WERI-Rb-1 (cell line): ENCODE data around the gene MYO16.

ENCODE experiments used
- DNase-seq: peaks from one replicate; pipeline ENCODE4 v3.0.0-alpha.2; 2020
- H3K27ac ChIP-seq: fragments of 250-450 bp; sonication (Bioruptor Pico); 2 replicates; pipeline ENCODE4 v1.5.1; 2020; ENCODE audit warnings: mild to moderate bottlenecking, moderate library complexity
- H3K27me3 ChIP-seq: fragments of 250-450 bp; sonication (Bioruptor Pico); 2 replicates; pipeline ENCODE4 v1.5.1; 2021; ENCODE audit warnings: mild to moderate bottlenecking, low read depth, moderate library complexity; ENCODE audit not compliant: insufficient read depth, severe bottlenecking
- H3K36me3 ChIP-seq: fragments of 250-450 bp; sonication (Bioruptor Pico); 2 replicates; pipeline ENCODE4 v1.5.1; 2020; ENCODE audit warnings: mild to moderate bottlenecking, moderate library complexity
- H3K4me3 ChIP-seq: 2 replicates; pipeline ENCODE4 v1.5.1; 2011; ENCODE audit warnings: low read depth, mild to moderate bottlenecking, control low read depth, low read length
- H3K9me3 ChIP-seq: fragments of 250-450 bp; sonication (Bioruptor Pico); 2 replicates; pipeline ENCODE4 v1.5.1; 2021; ENCODE audit warnings: mild to moderate bottlenecking, moderate library complexity; ENCODE audit not compliant: severe bottlenecking
- TF ChIP-seq, protein P1 (sequence below): IDR thresholded peaks from 2 replicates; pipeline ENCODE4 v1.5.1; 2011; ENCODE audit warnings: low read depth, mild to moderate bottlenecking, control low read depth, inconsistent platforms, low read length

The MYO16 gene

GRCh38 chr13:109182777-109183465, 553.5 kb downstream of the MYO16 start:
- no peaks in the 10 kb centered on the region for H3K9me3 ChIP-seq
- H3K4me3 ChIP-seq: no peak overlapping the region
- H3K27ac ChIP-seq: no peak overlapping the region
- no peak for DNase-seq
- H3K27me3 ChIP-seq: no peaks in the 10 kb centered on the region
- TF ChIP-seq, protein P1, sequence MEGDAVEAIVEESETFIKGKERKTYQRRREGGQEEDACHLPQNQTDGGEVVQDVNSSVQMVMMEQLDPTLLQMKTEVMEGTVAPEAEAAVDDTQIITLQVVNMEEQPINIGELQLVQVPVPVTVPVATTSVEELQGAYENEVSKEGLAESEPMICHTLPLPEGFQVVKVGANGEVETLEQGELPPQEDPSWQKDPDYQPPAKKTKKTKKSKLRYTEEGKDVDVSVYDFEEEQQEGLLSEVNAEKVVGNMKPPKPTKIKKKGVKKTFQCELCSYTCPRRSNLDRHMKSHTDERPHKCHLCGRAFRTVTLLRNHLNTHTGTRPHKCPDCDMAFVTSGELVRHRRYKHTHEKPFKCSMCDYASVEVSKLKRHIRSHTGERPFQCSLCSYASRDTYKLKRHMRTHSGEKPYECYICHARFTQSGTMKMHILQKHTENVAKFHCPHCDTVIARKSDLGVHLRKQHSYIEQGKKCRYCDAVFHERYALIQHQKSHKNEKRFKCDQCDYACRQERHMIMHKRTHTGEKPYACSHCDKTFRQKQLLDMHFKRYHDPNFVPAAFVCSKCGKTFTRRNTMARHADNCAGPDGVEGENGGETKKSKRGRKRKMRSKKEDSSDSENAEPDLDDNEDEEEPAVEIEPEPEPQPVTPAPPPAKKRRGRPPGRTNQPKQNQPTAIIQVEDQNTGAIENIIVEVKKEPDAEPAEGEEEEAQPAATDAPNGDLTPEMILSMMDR: no peak
- no peaks in the 10 kb centered on the region for H3K36me3 ChIP-seq

GRCh38 chr13:109191413-109191812, 562.0 kb downstream of the MYO16 start:
- H3K36me3 ChIP-seq: no peaks in the 10 kb centered on the region
- H3K9me3 ChIP-seq: no peaks in the 10 kb centered on the region
- H3K4me3 ChIP-seq: no peak overlapping the region
- TF ChIP-seq, protein P1: no peak
- no peak overlapping the region for H3K27ac ChIP-seq
- no peaks in the 10 kb centered on the region for H3K27me3 ChIP-seq
- DNase-seq: no peak

- Histone ChIP-seq H3K36me3 (no peaks in the 10 kb centered on the region), H3K27me3 (no peaks in the 10 kb centered on the region), H3K27ac (no peak overlapping the region), H3K9me3 (no peaks in the 10 kb centered on the region), H3K4me3 (no peak overlapping the region)
- TF ChIP-seq, protein P1: no peak
- DNase-seq: no peak
These were observed 562.9 kb downstream of the MYO16 start for GRCh38 chr13:109192306-109192705.

- DNase-seq: peak; percentile 44
- Histone ChIP-seq H3K27me3 (no peaks in the 10 kb centered on the region), H3K4me3 (no peak overlapping the region), H3K27ac (no peak overlapping the region), H3K9me3 (no peaks in the 10 kb centered on the region), H3K36me3 (no peaks in the 10 kb centered on the region)
- TF ChIP-seq, protein P1: peak; percentile 35
These were observed 567.5 kb downstream of the MYO16 start for GRCh38 chr13:109196948-109197347.

DNA sequence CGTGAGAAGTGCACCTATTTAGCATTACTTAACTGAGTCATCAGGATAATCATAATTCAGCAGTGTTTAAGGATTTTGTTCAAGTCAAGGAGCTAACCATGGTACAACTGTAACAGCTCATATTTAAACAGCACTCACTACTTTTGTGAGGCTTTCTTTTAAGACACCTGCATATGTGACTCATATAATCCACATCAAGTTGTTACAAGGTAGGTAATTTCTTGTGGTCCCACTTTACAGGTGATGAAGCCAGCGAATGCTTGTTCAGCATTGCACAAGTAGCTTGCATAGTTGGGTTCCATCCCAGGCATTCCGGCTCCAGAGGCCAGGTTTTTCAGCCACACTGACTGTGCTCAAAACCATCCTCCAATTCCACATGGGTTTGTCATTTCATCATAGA, 569.2 kb downstream of the MYO16 start:
- DNase-seq: no peak
- TF ChIP-seq, protein P1: no peak
- no peak overlapping the region for H3K4me3 ChIP-seq
- no peak overlapping the region for H3K27ac ChIP-seq
- H3K36me3 ChIP-seq: no peaks in the 10 kb centered on the region
- H3K27me3 ChIP-seq: no peaks in the 10 kb centered on the region
- H3K9me3 ChIP-seq: no peaks in the 10 kb centered on the region

- Histone ChIP-seq H3K27me3 (no peaks in the 10 kb centered on the region), H3K27ac (no peak overlapping the region), H3K36me3 (no peaks in the 10 kb centered on the region), H3K4me3 (no peak overlapping the region), H3K9me3 (no peaks in the 10 kb centered on the region)
- TF ChIP-seq, protein P1: no peak
- DNase-seq: no peak
These were observed 569.9 kb downstream of the MYO16 start for GRCh38 chr13:109199280-109199679.
